IMR-90 (cell line): ENCODE data around the gene SLC15A1. TPM values are rescaled to one million over a fixed set of nuclear protein-coding genes. Genes with fewer than 3 reads are reported as not detected.

Source experiments
- ATAC-seq: fragments of 200-7000 bp; cut with Tn5 transposase; 2 replicates; pipeline ENCODE4 v1.9.1; 2020; ENCODE audit warnings: low read depth, mild to moderate bottlenecking, moderate library complexity
- BruUV-seq: library from RNA; stranded (reverse); fragments of 400-500 nt; replicated peaks from 2 replicates; lab custom pipeline; 2021; lab: Mats Ljungman, UMichigan
- CTCF ChIA-PET: fragments of 300-600 bp; formaldehyde crosslinking; extraction: SDS; loops from one replicate; lab custom pipeline; 2021; ENCODE audit warnings: antibody characterized with exemption; lab: Yijun Ruan, JAX
- POLR2A ChIA-PET: fragments of 300-600 bp; sonication (Branson Sonifier 250); formaldehyde crosslinking; loops from one replicate; lab custom pipeline; 2022; ENCODE audit warnings: antibody characterized with exemption; ENCODE audit not compliant: unreplicated experiment; lab: Charles Lee
- DNase-seq: peaks from one replicate; pipeline ENCODE4 v3.0.0; 2013
- H2AFZ ChIP-seq: replicated peaks from 2 replicates; pipeline ENCODE3; 2013; ENCODE audit warnings: low read length, mild to moderate bottlenecking; ENCODE audit not compliant: poor library complexity
- H2AK5ac ChIP-seq: 2 replicates; pipeline ENCODE4 v1.6.1; 2013; ENCODE audit warnings: low read depth, low read length, inconsistent platforms
- H2AK9ac ChIP-seq: replicated peaks from 2 replicates; pipeline ENCODE3; 2013; ENCODE audit warnings: mild to moderate bottlenecking, low read depth, low read length, moderate library complexity; ENCODE audit not compliant: poor library complexity
- H2BK120ac ChIP-seq: 2 replicates; pipeline ENCODE4 v1.6.1; 2013; ENCODE audit warnings: low read depth, low read length, inconsistent platforms
- H2BK15ac ChIP-seq: 3 replicates; pipeline ENCODE4 v1.6.1; 2013; ENCODE audit warnings: low read depth, low read length, inconsistent platforms
- H2BK20ac ChIP-seq: 2 replicates; pipeline ENCODE4 v1.6.1; 2013; ENCODE audit warnings: low read depth, mild to moderate bottlenecking, inconsistent platforms, low read length, moderate library complexity
- H2BK5ac ChIP-seq: 2 replicates; pipeline ENCODE4 v1.6.1; 2013; ENCODE audit warnings: mild to moderate bottlenecking, low read depth, low read length, inconsistent platforms; ENCODE audit not compliant: poor library complexity, severe bottlenecking
- H3K14ac ChIP-seq: replicated peaks from 2 replicates; pipeline ENCODE4 v1.6.1; 2013; ENCODE audit warnings: low read depth, low read length, inconsistent platforms
- H3K18ac ChIP-seq: 2 replicates; pipeline ENCODE4 v1.6.1; 2013; ENCODE audit warnings: low read depth, low read length, control low read depth
- H3K23ac ChIP-seq: 2 replicates; pipeline ENCODE4 v1.6.1; 2013; ENCODE audit warnings: low read depth, low read length, inconsistent platforms
- H3K27ac ChIP-seq: 2 replicates; pipeline ENCODE4 v1.5.1; 2013; ENCODE audit warnings: mild to moderate bottlenecking, control low read depth, low read length; ENCODE audit not compliant: insufficient read depth
- H3K27me3 ChIP-seq: 2 replicates; pipeline ENCODE4 v1.6.1; 2013; ENCODE audit warnings: low read length; ENCODE audit not compliant: control insufficient read depth, insufficient read depth
- H3K36me3 ChIP-seq: 2 replicates; pipeline ENCODE4 v1.6.1; 2013; ENCODE audit warnings: low read length, mixed read lengths; ENCODE audit not compliant: control insufficient read depth, insufficient read depth
- H3K4ac ChIP-seq: 2 replicates; pipeline ENCODE4 v1.6.1; 2013; ENCODE audit warnings: low read depth, low read length, inconsistent platforms
- H3K4me1 ChIP-seq: 2 replicates; pipeline ENCODE4 v1.6.1; 2013; ENCODE audit warnings: low read length, mixed read lengths; ENCODE audit not compliant: control insufficient read depth, insufficient read depth
- H3K4me2 ChIP-seq: 2 replicates; pipeline ENCODE4 v1.6.1; 2013; ENCODE audit warnings: low read depth, mild to moderate bottlenecking, control low read depth, low read length, moderate library complexity
- H3K4me3 ChIP-seq: 2 replicates; pipeline ENCODE4 v1.5.1; 2013; ENCODE audit warnings: low read depth, mild to moderate bottlenecking, control low read depth, low read length, moderate library complexity; ENCODE audit not compliant: insufficient read depth
- H3K56ac ChIP-seq: 2 replicates; pipeline ENCODE4 v1.6.1; 2013; ENCODE audit warnings: low read length, inconsistent platforms; ENCODE audit not compliant: insufficient read depth; ENCODE audit errors: extremely low read depth
- H3K79me1 ChIP-seq, 2 experiments: 2 replicates each; pipeline ENCODE4 v1.6.1; 2013; ENCODE audit warnings: low read length in 2 of 2, inconsistent platforms in 1 of 2, low read depth in 1 of 2
- H3K9ac ChIP-seq: 2 replicates; pipeline ENCODE4 v1.6.1; 2013; ENCODE audit warnings: low read depth, low read length, control low read depth
- H3K9me1 ChIP-seq: 2 replicates; pipeline ENCODE4 v1.6.1; 2013; ENCODE audit warnings: low read length, inconsistent platforms; ENCODE audit not compliant: insufficient read depth
- H3K9me3 ChIP-seq: 2 replicates; pipeline ENCODE4 v1.6.1; 2013; ENCODE audit warnings: low read length; ENCODE audit not compliant: control insufficient read depth, insufficient read depth
- H4K20me1 ChIP-seq: 2 replicates; pipeline ENCODE4 v1.6.1; 2013; ENCODE audit warnings: low read length, inconsistent platforms; ENCODE audit not compliant: insufficient read depth
- H4K5ac ChIP-seq: 2 replicates; pipeline ENCODE4 v1.6.1; 2013; ENCODE audit warnings: mild to moderate bottlenecking, low read depth, low read length, control low read depth
- H4K8ac ChIP-seq, 2 experiments: 2 replicates each; pipeline ENCODE4 v1.6.1; 2013; ENCODE audit warnings: low read depth in 2 of 2, low read length in 2 of 2, control low read depth in 1 of 2, inconsistent platforms in 1 of 2
- H4K91ac ChIP-seq: 2 replicates; pipeline ENCODE4 v1.6.1; 2013; ENCODE audit warnings: low read depth, low read length, inconsistent platforms; ENCODE audit not compliant: insufficient read depth
- CEBPB ChIP-seq: IDR thresholded peaks from 2 replicates; pipeline ENCODE4 v1.6.1; 2012; ENCODE audit warnings: low read depth, low read length, improper control_type of control experiment
- RFX5 ChIP-seq: IDR thresholded peaks from 2 replicates; pipeline ENCODE4 v1.8.0; 2012; ENCODE audit warnings: low read depth, mild to moderate bottlenecking, low read length, moderate library complexity
- SMC3 ChIP-seq: fragments of 150-350 bp; IDR thresholded peaks from 2 replicates; pipeline ENCODE4 v1.6.1; 2016; ENCODE audit warnings: low read depth, mild to moderate bottlenecking, antibody characterized with exemption, low read length, moderate library complexity
- WGBS, 2 experiments: methylation state at CpG; one replicate each; pipeline versions ENCODE4 v1.1.5 to v1.1.7; 2013; ENCODE audit warnings: missing lambda C conversion rate in 2 of 2; ENCODE audit not compliant: insufficient read length in 1 of 2; ENCODE audit errors: extremely low coverage in 2 of 2; 5-methylcytosine and 5-hydroxymethylcytosine counted together
- dilution Hi-C: fragments of 300-500 bp; cut with HindIII; formaldehyde crosslinking; loops from one replicate; pipeline ENCODE4 v1.14.3; 2018; ENCODE audit warnings: low sequenced_read_pairs; ENCODE audit not compliant: unreplicated experiment
- in situ Hi-C: fragments of 300-500 bp; cut with MboI; formaldehyde crosslinking; loops from 3 replicates; pipeline ENCODE4 v1.14.3; 2019; ENCODE audit warnings: low sequenced_read_pairs, inconsistent platforms, mixed read lengths
- intact Hi-C: fragments of 100-400 bp; cut with micrococcal nuclease; formaldehyde crosslinking; loops from 2 replicates; pipeline ENCODE4 v1.10.0; 2022
- polyA plus RNA-seq, 3 experiments: library from polyadenylated mRNA; depleted of rRNA; stranded (reverse); fragments of >200 nt; gene quantifications; 2 replicates each; pipeline ENCODE4 v1.2.3, GENCODE V29; 2012; ENCODE audit warnings: low replicate concordance in 1 of 3
- total RNA-seq: library from RNA; depleted of rRNA; stranded (reverse); fragments of >200 nt; gene quantifications from 2 replicates; pipeline ENCODE4 v1.2.3, GENCODE V29; 2012

Gene SLC15A1
- total and polyA plus RNA-seq, 2 of the 4 experiments (the other 2 are of a cell fraction): not detected

DNA sequence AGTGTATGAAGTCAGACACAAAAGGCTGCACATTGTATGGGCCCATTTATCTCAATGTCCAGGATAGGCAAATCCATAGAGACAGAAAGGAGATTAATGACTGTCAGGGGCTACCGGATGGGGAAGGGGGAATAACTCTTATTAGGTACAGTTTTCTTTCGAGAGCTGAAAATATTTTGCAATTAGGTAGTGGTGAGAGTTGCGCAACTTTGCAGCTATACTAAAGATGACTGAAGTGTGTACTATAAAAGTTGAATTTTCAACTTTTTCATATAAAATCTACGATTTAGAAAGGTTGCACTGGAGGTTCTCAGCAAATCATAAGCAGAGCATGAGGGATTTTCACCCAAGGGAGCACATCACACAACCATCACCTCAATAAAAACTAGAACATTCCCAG, 16.1 kb upstream of the SLC15A1 start:
- intact Hi-C loops: no loop called here
- no peak overlapping the region for H3K14ac ChIP-seq
- no peaks in the 10 kb centered on the region for H3K36me3 ChIP-seq
- H3K9ac ChIP-seq: no peak overlapping the region
- no peak overlapping the region for H3K4me3 ChIP-seq
- no peak overlapping the region for H3K18ac ChIP-seq
- H4K91ac ChIP-seq: no peak overlapping the region
- no peak overlapping the region for H2AFZ ChIP-seq
- CTCF ChIA-PET: no interaction called here
- H3K27ac ChIP-seq: no peak overlapping the region
- ATAC-seq (no peak), DNase-seq (no peak)
- no peak overlapping the region for H3K4me2 ChIP-seq
- in situ Hi-C loops: no loop called here
- no peaks in the 10 kb centered on the region for H3K4me1 ChIP-seq
- no peak overlapping the region for H3K4ac ChIP-seq
- no CpG with 5 or more reads among the region's 4 CpGs for WGBS, 2 experiments
- TF ChIP-seq RFX5 (no peak), CEBPB (peak; percentile 94), SMC3 (no peak)
- no peak overlapping the region for H4K5ac ChIP-seq
- H3K27me3 ChIP-seq: peaks cover 17% of the 10 kb centered on the region
- no peak overlapping the region for H2BK5ac ChIP-seq
- no peaks in the 10 kb centered on the region for H3K79me1 ChIP-seq
- H2BK120ac ChIP-seq: no peak overlapping the region
- no peak overlapping the region for H2BK15ac ChIP-seq
- H2AK9ac ChIP-seq: no peak overlapping the region
- no TSS peak for BruUV-seq
- dilution Hi-C loops: no loop called here
- no peaks in the 10 kb centered on the region for H4K20me1 ChIP-seq
- no peak overlapping the region for H2AK5ac ChIP-seq
- H3K9me1 ChIP-seq: no peaks in the 10 kb centered on the region
- no peak overlapping the region for H3K56ac ChIP-seq
- no peak overlapping the region for H3K23ac ChIP-seq
- POLR2A ChIA-PET: no interaction called here
- no peak overlapping the region for H4K8ac ChIP-seq
- no peak overlapping the region for H2BK20ac ChIP-seq
- peaks cover 14% of the 10 kb centered on the region for H3K9me3 ChIP-seq
